ENCODE results near the gene PAK4.

DNA sequence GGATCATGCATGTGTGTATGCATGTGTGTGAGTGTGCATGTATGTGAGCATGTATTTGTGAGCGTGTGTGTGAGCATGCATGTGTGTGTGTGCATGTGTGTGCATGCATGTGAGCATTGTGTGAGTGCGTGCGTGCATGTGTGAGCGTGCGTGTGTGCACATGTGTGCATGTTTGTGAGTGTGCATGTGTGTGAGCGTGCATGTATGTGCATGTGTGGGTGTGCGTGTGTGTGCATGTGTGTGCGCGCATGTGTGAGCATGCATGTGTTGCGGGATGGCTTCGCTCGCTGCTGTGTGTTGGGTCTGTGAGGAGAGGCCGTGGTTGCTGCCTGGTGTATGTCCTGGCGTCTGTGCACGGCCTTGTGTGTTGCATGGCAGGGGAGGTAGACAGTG, 32.4 kb downstream of the PAK4 start:
- TF ChIP-seq, protein P1, sequence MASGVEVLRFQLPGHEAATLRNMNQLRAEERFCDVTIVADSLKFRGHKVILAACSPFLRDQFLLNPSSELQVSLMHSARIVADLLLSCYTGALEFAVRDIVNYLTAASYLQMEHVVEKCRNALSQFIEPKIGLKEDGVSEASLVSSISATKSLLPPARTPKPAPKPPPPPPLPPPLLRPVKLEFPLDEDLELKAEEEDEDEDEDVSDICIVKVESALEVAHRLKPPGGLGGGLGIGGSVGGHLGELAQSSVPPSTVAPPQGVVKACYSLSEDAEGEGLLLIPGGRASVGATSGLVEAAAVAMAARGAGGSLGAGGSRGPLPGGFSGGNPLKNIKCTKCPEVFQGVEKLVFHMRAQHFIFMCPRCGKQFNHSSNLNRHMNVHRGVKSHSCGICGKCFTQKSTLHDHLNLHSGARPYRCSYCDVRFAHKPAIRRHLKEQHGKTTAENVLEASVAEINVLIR (CRISPR knock-in tag; IDR thresholded peaks at IDR 0.05), result no peak
- TF ChIP-seq, protein P2, sequence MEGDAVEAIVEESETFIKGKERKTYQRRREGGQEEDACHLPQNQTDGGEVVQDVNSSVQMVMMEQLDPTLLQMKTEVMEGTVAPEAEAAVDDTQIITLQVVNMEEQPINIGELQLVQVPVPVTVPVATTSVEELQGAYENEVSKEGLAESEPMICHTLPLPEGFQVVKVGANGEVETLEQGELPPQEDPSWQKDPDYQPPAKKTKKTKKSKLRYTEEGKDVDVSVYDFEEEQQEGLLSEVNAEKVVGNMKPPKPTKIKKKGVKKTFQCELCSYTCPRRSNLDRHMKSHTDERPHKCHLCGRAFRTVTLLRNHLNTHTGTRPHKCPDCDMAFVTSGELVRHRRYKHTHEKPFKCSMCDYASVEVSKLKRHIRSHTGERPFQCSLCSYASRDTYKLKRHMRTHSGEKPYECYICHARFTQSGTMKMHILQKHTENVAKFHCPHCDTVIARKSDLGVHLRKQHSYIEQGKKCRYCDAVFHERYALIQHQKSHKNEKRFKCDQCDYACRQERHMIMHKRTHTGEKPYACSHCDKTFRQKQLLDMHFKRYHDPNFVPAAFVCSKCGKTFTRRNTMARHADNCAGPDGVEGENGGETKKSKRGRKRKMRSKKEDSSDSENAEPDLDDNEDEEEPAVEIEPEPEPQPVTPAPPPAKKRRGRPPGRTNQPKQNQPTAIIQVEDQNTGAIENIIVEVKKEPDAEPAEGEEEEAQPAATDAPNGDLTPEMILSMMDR (IDR thresholded peaks at IDR 0.05 in 2 of 3, conservative IDR thresholded peaks at IDR 0.05 in 1 of 3; ENCODE audit: insufficient read depth in 2 of 3, low read depth in 1 of 3, low read length in 3 of 3), result no peak
